ENCODE data around the gene EIF4EBP3.

The EIF4EBP3 gene

GRCh38 chr5:140547508-140548299 is at the start of gene EIF4EBP3:
TSS of gene EIF4EBP3 (plus strand) at chr5:140547662. CDS start at chr5:140547738, 76 bp downstream.
- peak; percentile 90 for DNase-seq

GRCh38 chr5:140497897-140498296 is 49.6 kb upstream of the EIF4EBP3 start:
- DNase-seq: no peak

GRCh38 chr5:140498591-140498990 is 48.9 kb upstream of the EIF4EBP3 start:
- DNase-seq: no peak

GRCh38 chr5:140502834-140503233 is 44.6 kb upstream of the EIF4EBP3 start:
- no peak for DNase-seq

DNA sequence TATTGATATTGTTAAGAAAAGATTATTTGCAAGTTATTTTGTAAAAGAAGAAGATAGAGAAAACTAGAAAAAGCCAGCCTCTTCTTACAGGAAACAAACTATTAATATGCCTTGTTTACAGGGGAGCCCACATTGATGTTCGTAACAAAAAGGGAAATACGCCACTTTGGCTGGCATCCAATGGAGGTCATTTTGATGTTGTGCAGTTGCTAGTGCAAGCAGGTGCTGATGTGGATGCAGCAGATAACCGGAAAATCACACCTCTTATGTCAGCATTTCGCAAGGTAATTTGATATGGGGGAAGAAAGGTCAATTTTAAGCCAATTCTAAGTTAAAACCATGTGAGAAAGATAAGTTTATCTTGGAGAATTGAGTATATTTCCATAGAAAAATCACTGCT is 37.6 kb upstream of the EIF4EBP3 start:
- DNase-seq: no peak

GRCh38 chr5:140513124-140513523 is 34.3 kb upstream of the EIF4EBP3 start:
- DNase-seq: no peak

GRCh38 chr5:140524003-140524402 is 23.5 kb upstream of the EIF4EBP3 start:
- no peak for DNase-seq

- DNase-seq: no peak
Observed at GRCh38 chr5:140540227-140540626, 7.2 kb upstream of the EIF4EBP3 start.

DNA sequence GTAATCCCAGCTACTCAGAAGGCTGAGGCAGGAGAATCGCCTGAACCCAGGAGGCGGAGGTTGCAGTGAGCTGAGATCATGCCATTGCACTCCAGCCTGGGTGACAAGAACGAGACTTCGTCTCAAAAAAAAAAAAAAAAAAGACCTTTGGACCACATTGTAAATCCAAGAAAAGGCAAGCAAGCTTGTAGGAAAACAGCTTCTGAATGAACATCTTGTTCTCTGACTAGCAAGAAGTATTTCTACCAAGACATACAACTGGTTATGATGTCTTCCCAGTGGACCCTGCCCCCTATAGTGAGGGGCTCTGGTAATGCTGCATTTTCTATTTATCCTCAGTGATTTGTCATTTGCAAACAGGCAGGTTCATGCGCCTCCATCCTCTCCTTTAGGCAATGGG is 4.5 kb upstream of the EIF4EBP3 start:
- DNase-seq: no peak

GRCh38 chr5:140544986-140545385 is 2.5 kb upstream of the EIF4EBP3 start:
- DNase-seq: no peak

GRCh38 chr5:140545606-140546005 is 1.9 kb upstream of the EIF4EBP3 start:
- DNase-seq: no peak

GRCh38 chr5:140546851-140547507 is 483 bp upstream of the EIF4EBP3 start:
- DNase-seq: no peak

DNA sequence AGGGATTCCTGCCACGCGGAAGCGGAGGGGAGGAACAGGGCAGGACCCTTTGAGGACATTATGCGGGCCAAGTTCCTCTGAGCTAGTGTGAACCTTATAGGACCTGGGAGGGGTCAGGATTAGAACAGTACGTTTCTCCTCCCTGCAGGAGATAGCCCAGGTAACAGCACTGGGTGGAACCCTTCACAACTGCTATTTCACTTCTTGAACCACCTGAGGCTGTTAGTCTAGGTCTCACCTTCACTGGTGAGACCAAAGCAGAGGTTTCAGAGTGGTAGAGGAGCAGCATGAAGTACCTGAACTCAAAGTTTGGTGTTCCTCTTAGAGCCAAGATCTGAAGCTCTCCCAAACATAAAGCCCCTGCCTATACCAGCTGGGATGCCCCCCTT is 832 bp downstream of the EIF4EBP3 start:
- no peak for DNase-seq

DNA sequence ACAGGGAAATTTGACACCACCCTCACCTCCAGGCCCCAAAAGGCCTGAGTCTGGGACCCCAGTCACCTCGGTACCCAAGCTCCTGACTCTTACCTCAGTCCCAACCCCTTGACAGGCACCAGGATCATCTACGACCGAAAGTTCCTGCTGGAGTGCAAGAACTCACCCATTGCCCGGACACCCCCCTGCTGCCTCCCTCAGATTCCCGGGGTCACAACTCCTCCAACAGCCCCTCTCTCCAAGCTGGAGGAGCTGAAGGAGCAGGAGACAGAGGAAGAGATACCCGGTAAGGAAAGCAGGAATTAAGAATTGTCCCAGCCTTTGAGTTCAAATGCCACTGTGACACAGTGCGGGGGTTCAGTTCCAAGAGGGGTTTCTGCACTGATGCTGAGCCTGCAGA is 1.3 kb downstream of the EIF4EBP3 start:
- no peak for DNase-seq

DNA sequence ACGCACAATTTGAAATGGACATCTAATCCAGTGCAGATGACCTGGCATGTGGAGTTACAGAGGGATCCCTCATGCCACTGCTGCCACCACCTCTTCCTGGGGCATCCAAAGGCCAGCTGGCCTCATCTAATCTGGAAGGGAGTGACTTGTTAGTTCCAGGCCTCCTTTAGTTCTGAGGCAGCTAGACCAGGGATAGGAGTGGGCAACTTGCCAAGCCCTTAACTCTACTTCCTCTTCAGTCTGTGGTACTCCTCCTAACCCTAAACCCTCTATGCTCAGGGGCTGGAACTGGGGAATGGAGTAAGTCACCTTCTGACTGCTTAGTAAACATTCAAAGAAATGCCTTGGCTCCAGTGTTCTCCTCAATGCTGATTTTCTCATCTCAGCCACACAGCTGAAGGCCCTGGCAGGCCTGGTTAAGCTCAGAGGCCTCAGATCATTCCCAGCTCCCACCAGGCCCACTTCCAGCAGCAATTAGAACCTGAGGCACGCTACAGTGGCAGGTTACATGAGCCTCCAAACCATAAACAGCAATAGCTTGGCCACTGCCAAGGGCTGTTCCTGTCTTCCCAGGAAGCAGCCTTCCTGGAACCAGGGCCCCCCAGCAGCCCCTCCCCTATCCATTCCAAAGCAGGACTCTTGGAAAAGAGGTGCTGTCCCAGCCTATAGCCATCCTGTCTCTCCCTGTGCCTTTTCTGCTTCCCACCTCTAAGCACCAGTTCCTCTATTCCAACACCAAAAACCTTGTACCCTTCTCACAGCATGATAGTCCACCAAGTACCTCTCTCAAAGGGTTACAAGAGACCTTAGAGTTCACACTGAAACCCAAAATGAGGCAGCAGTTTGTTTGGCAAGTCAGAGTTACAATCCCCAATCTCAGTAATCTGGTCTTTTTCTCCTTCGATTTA is 2.0 kb downstream of the EIF4EBP3 start:
- DNase-seq: peak; percentile 59

DNA sequence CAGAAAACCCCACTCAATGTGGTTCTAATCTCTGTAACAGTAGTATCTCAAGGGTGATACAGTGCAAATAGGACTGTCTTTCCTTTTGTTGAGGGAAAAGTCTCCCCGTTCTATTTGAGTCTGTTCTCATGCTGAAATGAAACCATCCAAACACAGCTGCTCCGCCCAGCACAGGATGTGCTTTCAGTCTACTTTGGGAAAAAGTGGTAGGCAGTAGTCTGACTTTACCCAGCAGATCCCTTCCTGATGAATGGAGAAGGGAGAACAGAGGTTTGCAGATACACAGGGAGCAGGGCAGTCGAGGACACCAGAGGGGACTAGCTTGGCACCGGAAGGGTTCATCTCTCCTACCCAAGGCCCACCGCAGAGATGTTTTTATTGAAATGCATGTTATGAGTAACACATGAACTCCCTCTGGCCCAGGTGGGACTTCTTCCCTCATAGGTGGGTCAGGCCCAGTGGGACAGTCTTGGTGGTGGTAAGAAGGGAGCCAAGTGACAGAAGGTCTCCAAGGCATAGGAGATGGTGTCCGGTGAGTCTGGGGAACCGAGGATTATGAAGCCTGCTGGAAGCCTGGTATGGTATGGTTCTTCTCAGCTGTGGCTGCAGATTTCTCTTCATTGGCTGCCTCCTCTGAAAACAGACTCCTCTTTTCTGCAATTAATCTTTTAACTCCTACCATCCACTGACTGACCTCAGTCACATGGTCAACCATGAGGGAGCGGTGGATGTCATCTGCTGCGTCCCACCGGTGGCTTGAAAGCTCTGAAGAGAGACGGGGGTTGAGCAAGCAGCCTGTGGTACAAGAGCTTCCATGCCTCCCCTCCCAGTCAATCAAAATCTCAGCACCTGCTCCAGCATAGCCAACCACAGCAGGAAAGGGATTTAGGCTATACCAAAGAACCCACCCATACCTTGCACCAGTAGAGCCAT is 3.0 kb downstream of the EIF4EBP3 start:
- no peak for DNase-seq

DNA sequence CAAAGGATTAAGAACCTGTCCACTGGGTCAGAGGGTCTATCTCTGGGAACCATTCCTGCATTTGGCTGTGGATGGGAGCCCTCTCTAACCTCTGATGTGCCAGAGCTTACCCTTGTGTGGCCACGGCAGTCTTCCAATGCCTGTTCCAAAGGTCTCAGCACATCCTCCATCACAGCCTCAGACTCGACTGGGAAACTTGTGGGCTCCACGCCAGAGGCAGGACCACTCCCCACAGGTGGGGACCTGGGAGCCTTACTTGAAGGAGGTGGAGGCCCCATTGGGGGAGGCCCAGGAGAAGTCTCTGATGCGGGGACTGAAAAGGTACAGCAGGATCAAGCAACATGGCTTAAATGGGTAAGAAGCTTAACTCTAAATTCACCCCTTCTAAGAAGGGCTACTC is 4.4 kb downstream of the EIF4EBP3 start:
- DNase-seq: no peak

- no peak for DNase-seq
Observed at GRCh38 chr5:140553657-140554056, 6.2 kb downstream of the EIF4EBP3 start.

- no peak for DNase-seq
Observed at GRCh38 chr5:140554454-140554853, 7.0 kb downstream of the EIF4EBP3 start.

GRCh38 chr5:140555747-140556312 is 8.4 kb downstream of the EIF4EBP3 start:
- DNase-seq: no peak

- peak; percentile 33 for DNase-seq
Observed at GRCh38 chr5:140556438-140556837, 9.0 kb downstream of the EIF4EBP3 start.
